Liver (tissue), 9 donors: ENCODE data around the gene TMEM178B. TPM values are rescaled to one million over a fixed set of nuclear protein-coding genes. Genes with fewer than 3 reads are reported as not detected.

Experiments used
- DNase-seq: peaks from one replicate; pipeline ENCODE4 v3.0.0-alpha.2; 2017; ENCODE audit warnings: low spot score
- H3K27ac ChIP-seq, 2 donors: one replicate each; pipeline ENCODE4 v1.7.0; 2013; ENCODE audit warnings: inconsistent platforms in 2 of 2, low read length in 2 of 2, control low read depth in 1 of 2, low read depth in 1 of 2, mild to moderate bottlenecking in 1 of 2
- H3K27me3 ChIP-seq, 4 donors: one replicate each; pipeline versions ENCODE4 v1.6.1 to v1.7.0; 2013; ENCODE audit warnings: low read length in 3 of 4, inconsistent platforms in 1 of 4, mild to moderate bottlenecking in 1 of 4, moderate library complexity in 1 of 4; ENCODE audit not compliant: control insufficient read depth in 4 of 4, insufficient read depth in 4 of 4
- H3K36me3 ChIP-seq, 4 donors: one replicate each; pipeline versions ENCODE4 v1.6.1 to v1.7.0; 2013; ENCODE audit warnings: low read length in 3 of 4, mild to moderate bottlenecking in 3 of 4, low read depth in 1 of 4, moderate library complexity in 1 of 4; ENCODE audit not compliant: control insufficient read depth in 4 of 4, insufficient read depth in 3 of 4
- H3K4me1 ChIP-seq, 4 donors: one replicate each; pipeline versions ENCODE4 v1.6.1 to v1.7.0; 2013; ENCODE audit warnings: low read length in 3 of 4, mild to moderate bottlenecking in 3 of 4, moderate library complexity in 1 of 4; ENCODE audit not compliant: control insufficient read depth in 4 of 4, insufficient read depth in 4 of 4
- H3K4me3 ChIP-seq, 3 donors: one replicate each; pipeline versions ENCODE4 v1.6.1 to v1.7.0; 2013; ENCODE audit warnings: low read length in 3 of 3, control low read depth in 1 of 3, low read depth in 1 of 3, mild to moderate bottlenecking in 1 of 3
- H3K9ac ChIP-seq, 2 donors: one replicate each; pipeline ENCODE4 v1.7.0; 2013; ENCODE audit warnings: low read length in 2 of 2, mild to moderate bottlenecking in 2 of 2, moderate library complexity in 2 of 2, control low read depth in 1 of 2, low read depth in 1 of 2
- H3K9me3 ChIP-seq, 4 donors: one replicate each; pipeline versions ENCODE4 v1.6.1 to v1.7.0; 2013; ENCODE audit warnings: low read length in 3 of 4; ENCODE audit not compliant: control insufficient read depth in 4 of 4
- EGR1 ChIP-seq, 2 donors: IDR thresholded peaks; 2 replicates each; pipeline ENCODE4 v1.6.1; 2016 to 2018; ENCODE audit warnings: antibody characterized with exemption in 2 of 2, low read depth in 2 of 2
- FOXA1 ChIP-seq: IDR thresholded peaks from 2 replicates; pipeline ENCODE4 v1.6.1; 2016; ENCODE audit warnings: antibody characterized with exemption
- FOXA2 ChIP-seq: IDR thresholded peaks from 2 replicates; pipeline ENCODE4 v1.6.1; 2016; ENCODE audit warnings: antibody characterized with exemption
- GABPA ChIP-seq, 2 donors: IDR thresholded peaks in 1 of 2; conservative IDR thresholded peaks in 1 of 2; 2 replicates each; pipeline ENCODE4 v1.6.1; 2016; ENCODE audit warnings: antibody characterized with exemption in 2 of 2, mild to moderate bottlenecking in 1 of 2, moderate library complexity in 1 of 2
- HNF4A ChIP-seq, 2 donors: conservative IDR thresholded peaks; 2 replicates each; pipeline ENCODE4 v1.6.1; 2016; ENCODE audit warnings: antibody characterized with exemption in 2 of 2, mild to moderate bottlenecking in 2 of 2
- HNF4G ChIP-seq: IDR thresholded peaks from 2 replicates; pipeline ENCODE4 v1.6.1; 2016; ENCODE audit warnings: antibody characterized with exemption
- JUND ChIP-seq, 2 donors: IDR thresholded peaks; 2 replicates each; pipeline ENCODE4 v1.6.1; 2016; ENCODE audit warnings: antibody characterized with exemption in 2 of 2
- RAD21 ChIP-seq, 2 donors: IDR thresholded peaks; 2 replicates each; pipeline ENCODE4 v1.6.1; 2016; ENCODE audit warnings: antibody characterized with exemption in 2 of 2, mild to moderate bottlenecking in 2 of 2
- RXRA ChIP-seq, 2 donors: IDR thresholded peaks; 2 replicates each; pipeline ENCODE4 v1.6.1; 2017 to 2018; ENCODE audit warnings: antibody characterized with exemption in 2 of 2, mild to moderate bottlenecking in 1 of 2
- SP1 ChIP-seq: IDR thresholded peaks from 2 replicates; pipeline ENCODE4 v1.6.1; 2018; ENCODE audit warnings: antibody characterized with exemption, mild to moderate bottlenecking
- TAF1 ChIP-seq: conservative IDR thresholded peaks from 2 replicates; pipeline ENCODE4 v1.6.1; 2016; ENCODE audit warnings: antibody characterized with exemption, mild to moderate bottlenecking
- WGBS: extraction: QIAGEN DNeasy Blood & Tissue Kit; methylation state at CpG from one replicate; pipeline ENCODE4 v1.1.7; 2013; 5-methylcytosine and 5-hydroxymethylcytosine counted together
- polyA plus RNA-seq, 2 donors: library from polyadenylated mRNA; stranded (reverse) in 1 of 2; unstranded in 1 of 2; fragments of 200-250 nt in 1 of 2; fragments of >200 nt in 1 of 2; fragmentation: Nextera tagmentation in 1 of 2; extraction: Ambion mirVana in 1 of 2; gene quantifications; one replicate each; pipeline versions ENCODE4 v1.2.1 to v1.2.3, GENCODE V29; 2013 to 2015
- total RNA-seq, 2 donors: library from RNA; depleted of rRNA; stranded (reverse); fragments of >200 nt; gene quantifications; one replicate each; pipeline ENCODE4 v1.2.3, GENCODE V29; 2014
- TF ChIP-seq, protein P1 (sequence below): fragments of 150-350 bp; IDR thresholded peaks from 2 replicates; pipeline ENCODE4 v1.5.1; 2017; ENCODE audit warnings: improper control_type of control experiment, low read depth, low read length; ENCODE audit not compliant: missing input control
- TF ChIP-seq, protein P2 (sequence below): IDR thresholded peaks from 2 replicates; pipeline ENCODE4 v1.6.1; 2016; ENCODE audit warnings: antibody characterized with exemption
- TF ChIP-seq, protein P3 (sequence below): IDR thresholded peaks from 2 replicates; pipeline ENCODE4 v1.6.1; 2016; ENCODE audit warnings: antibody characterized with exemption
- TF ChIP-seq, protein P4 (sequence below): IDR thresholded peaks from 2 replicates; pipeline ENCODE4 v1.6.1; 2016; ENCODE audit warnings: antibody characterized with exemption
- TF ChIP-seq, protein P5 (sequence below): IDR thresholded peaks from 2 replicates; pipeline ENCODE4 v1.6.1; 2016; ENCODE audit warnings: antibody characterized with exemption, mild to moderate bottlenecking
- donor health status: healthy.
- donor health status: healthy.
- donor health status: healthy.
- donor health status: healthy.
- donor health status: healthy.

The TMEM178B gene
- total and polyA plus RNA-seq, 4 donors, result under 0.01 to 0.02 (median under 0.01) TPM; not detected in 1

DNA sequence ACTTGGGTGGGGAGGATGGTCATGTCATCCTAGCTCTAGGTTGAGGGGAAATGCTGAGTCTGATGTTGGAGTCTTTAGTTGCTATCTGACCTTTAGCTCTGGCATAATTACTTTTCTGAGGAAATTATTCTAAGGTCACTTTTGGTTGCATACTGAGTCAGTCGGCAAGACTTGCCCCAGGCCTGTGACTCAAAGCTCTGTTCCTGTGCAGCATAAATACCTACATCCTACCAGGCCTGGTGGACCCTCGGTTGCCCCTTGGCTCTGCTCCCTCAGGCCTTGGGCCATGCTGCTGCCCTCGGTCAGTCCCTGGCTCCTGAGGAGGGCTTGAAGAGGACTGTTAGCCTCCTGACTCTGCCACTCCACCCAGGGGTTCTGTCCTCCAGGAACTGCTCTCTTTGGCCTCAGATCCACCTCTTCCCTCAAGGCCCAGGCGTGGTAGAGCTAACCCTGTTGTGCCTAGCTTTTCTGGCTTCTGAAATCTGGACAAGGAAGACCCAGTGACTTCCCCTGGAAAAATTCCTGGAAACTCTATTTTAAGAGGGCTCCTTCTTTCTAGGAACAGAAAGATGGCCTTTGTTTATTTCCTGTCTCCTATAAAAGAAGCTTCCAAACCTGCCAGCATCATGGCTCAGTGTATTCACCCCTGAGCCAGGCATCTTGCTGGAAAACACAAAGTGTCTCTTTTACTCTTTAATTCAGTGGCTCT lies 71.2 kb downstream of the TMEM178B start:
- H3K4me3 ChIP-seq, result no peak overlapping the region
- H3K27me3 ChIP-seq, result no peaks in the 10 kb centered on the region
- DNase-seq, result no peak
- no peaks in the 10 kb centered on the region for H3K4me1 ChIP-seq
- peaks cover 0 to 4% (median 0%) of the 10 kb centered on the region in 4 donors for H3K9me3 ChIP-seq
- H3K36me3 ChIP-seq, result no peaks in the 10 kb centered on the region
- WGBS, result 76% methylated on average over 4 of the region's 4 CpGs
- TF ChIP-seq JUND (IDR thresholded peaks at IDR 0.05) (no peak), RXRA (IDR thresholded peaks at IDR 0.05) (no peak), EGR1 (IDR thresholded peaks at IDR 0.05; ENCODE audit: low read depth in 2 of 2) (no peak), FOXA1 (no peak), GABPA (IDR thresholded peaks at IDR 0.05 in 1 of 2, conservative IDR thresholded peaks at IDR 0.05 in 1 of 2) (no peak)
- TF ChIP-seq, protein P1, sequence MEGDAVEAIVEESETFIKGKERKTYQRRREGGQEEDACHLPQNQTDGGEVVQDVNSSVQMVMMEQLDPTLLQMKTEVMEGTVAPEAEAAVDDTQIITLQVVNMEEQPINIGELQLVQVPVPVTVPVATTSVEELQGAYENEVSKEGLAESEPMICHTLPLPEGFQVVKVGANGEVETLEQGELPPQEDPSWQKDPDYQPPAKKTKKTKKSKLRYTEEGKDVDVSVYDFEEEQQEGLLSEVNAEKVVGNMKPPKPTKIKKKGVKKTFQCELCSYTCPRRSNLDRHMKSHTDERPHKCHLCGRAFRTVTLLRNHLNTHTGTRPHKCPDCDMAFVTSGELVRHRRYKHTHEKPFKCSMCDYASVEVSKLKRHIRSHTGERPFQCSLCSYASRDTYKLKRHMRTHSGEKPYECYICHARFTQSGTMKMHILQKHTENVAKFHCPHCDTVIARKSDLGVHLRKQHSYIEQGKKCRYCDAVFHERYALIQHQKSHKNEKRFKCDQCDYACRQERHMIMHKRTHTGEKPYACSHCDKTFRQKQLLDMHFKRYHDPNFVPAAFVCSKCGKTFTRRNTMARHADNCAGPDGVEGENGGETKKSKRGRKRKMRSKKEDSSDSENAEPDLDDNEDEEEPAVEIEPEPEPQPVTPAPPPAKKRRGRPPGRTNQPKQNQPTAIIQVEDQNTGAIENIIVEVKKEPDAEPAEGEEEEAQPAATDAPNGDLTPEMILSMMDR, result no peak
- TF ChIP-seq, protein P2, sequence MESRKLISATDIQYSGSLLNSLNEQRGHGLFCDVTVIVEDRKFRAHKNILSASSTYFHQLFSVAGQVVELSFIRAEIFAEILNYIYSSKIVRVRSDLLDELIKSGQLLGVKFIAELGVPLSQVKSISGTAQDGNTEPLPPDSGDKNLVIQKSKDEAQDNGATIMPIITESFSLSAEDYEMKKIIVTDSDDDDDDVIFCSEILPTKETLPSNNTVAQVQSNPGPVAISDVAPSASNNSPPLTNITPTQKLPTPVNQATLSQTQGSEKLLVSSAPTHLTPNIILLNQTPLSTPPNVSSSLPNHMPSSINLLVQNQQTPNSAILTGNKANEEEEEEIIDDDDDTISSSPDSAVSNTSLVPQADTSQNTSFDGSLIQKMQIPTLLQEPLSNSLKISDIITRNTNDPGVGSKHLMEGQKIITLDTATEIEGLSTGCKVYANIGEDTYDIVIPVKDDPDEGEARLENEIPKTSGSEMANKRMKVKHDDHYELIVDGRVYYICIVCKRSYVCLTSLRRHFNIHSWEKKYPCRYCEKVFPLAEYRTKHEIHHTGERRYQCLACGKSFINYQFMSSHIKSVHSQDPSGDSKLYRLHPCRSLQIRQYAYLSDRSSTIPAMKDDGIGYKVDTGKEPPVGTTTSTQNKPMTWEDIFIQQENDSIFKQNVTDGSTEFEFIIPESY, result no peak
- no peak overlapping the region for H3K9ac ChIP-seq
- H3K27ac ChIP-seq, result no peak overlapping the region

DNA sequence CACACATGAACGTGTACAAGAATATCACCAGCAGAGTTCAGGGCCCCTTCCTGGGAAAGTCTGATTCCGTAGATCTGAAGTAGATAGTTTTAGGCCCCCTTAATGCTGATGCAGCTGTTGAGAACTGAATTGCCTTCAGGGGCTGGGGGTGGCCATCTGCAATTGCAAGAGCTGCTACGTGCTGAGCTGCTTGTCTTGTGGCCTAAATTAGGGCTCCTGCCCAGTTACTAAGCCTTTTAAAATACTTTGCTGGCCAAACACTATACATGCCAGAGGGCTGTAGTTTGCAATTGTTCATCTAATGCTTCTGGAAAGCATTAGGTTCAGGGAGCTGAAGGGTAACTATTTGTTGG lies 71.7 kb downstream of the TMEM178B start:
- DNase-seq, result no peak
- H3K27ac ChIP-seq, result no peak overlapping the region
- no peak overlapping the region for H3K4me3 ChIP-seq
- TF ChIP-seq SP1, result no peak
- peaks cover 0 to 4% (median 0%) of the 10 kb centered on the region in 4 donors for H3K9me3 ChIP-seq
- H3K36me3 ChIP-seq, result no peaks in the 10 kb centered on the region
- 64% methylated on average over 3 of the region's 3 CpGs for WGBS
- no peaks in the 10 kb centered on the region for H3K4me1 ChIP-seq
- no peak overlapping the region for H3K9ac ChIP-seq
- H3K27me3 ChIP-seq, result no peaks in the 10 kb centered on the region

DNA sequence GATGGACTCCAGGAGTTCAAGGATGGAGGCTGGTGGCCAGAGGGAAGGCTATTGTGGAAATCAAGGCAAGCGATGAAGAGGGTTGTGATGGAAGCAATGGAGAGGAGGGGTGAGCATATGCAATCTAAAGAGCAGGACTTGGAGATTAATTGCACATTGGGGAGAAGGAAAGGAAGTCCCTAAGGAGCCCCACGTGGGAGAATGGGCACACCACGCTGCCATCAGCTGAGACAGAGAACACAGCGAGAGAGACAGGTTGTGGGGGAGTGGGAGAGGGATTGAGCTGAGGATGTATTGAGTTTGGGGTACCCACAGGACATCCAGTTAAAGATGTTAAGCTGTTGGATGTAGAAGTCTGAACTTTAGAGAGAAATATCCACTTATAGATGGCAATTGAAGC lies 73.6 kb downstream of the TMEM178B start:
- no peak overlapping the region for H3K27ac ChIP-seq
- no peak overlapping the region for H3K9ac ChIP-seq
- no peak overlapping the region for H3K4me3 ChIP-seq
- no peaks in the 10 kb centered on the region for H3K9me3 ChIP-seq
- H3K36me3 ChIP-seq, result no peaks in the 10 kb centered on the region
- no peak for DNase-seq
- H3K4me1 ChIP-seq, result no peaks in the 10 kb centered on the region
- H3K27me3 ChIP-seq, result no peaks in the 10 kb centered on the region
- 82% methylated on average over 4 of the region's 4 CpGs for WGBS
- TF ChIP-seq RAD21 (IDR thresholded peaks at IDR 0.05) (no peak), JUND (IDR thresholded peaks at IDR 0.05) (no peak), HNF4G (no peak), TAF1 (no peak), FOXA1 (no peak), RXRA (IDR thresholded peaks at IDR 0.05) (no peak), HNF4A (conservative IDR thresholded peaks at IDR 0.05) (no peak), FOXA2 (no peak), EGR1 (IDR thresholded peaks at IDR 0.05; ENCODE audit: low read depth in 2 of 2) (no peak)
- TF ChIP-seq, protein P3, sequence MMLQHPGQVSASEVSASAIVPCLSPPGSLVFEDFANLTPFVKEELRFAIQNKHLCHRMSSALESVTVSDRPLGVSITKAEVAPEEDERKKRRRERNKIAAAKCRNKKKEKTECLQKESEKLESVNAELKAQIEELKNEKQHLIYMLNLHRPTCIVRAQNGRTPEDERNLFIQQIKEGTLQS, result no peak
- TF ChIP-seq, protein P1, result no peak
- TF ChIP-seq, protein P4, sequence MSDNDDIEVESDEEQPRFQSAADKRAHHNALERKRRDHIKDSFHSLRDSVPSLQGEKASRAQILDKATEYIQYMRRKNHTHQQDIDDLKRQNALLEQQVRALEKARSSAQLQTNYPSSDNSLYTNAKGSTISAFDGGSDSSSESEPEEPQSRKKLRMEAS, result no peak
- TF ChIP-seq, protein P5, sequence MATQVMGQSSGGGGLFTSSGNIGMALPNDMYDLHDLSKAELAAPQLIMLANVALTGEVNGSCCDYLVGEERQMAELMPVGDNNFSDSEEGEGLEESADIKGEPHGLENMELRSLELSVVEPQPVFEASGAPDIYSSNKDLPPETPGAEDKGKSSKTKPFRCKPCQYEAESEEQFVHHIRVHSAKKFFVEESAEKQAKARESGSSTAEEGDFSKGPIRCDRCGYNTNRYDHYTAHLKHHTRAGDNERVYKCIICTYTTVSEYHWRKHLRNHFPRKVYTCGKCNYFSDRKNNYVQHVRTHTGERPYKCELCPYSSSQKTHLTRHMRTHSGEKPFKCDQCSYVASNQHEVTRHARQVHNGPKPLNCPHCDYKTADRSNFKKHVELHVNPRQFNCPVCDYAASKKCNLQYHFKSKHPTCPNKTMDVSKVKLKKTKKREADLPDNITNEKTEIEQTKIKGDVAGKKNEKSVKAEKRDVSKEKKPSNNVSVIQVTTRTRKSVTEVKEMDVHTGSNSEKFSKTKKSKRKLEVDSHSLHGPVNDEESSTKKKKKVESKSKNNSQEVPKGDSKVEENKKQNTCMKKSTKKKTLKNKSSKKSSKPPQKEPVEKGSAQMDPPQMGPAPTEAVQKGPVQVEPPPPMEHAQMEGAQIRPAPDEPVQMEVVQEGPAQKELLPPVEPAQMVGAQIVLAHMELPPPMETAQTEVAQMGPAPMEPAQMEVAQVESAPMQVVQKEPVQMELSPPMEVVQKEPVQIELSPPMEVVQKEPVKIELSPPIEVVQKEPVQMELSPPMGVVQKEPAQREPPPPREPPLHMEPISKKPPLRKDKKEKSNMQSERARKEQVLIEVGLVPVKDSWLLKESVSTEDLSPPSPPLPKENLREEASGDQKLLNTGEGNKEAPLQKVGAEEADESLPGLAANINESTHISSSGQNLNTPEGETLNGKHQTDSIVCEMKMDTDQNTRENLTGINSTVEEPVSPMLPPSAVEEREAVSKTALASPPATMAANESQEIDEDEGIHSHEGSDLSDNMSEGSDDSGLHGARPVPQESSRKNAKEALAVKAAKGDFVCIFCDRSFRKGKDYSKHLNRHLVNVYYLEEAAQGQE, result no peak
